ENCODE data around the gene SLC22A17.

DNA sequence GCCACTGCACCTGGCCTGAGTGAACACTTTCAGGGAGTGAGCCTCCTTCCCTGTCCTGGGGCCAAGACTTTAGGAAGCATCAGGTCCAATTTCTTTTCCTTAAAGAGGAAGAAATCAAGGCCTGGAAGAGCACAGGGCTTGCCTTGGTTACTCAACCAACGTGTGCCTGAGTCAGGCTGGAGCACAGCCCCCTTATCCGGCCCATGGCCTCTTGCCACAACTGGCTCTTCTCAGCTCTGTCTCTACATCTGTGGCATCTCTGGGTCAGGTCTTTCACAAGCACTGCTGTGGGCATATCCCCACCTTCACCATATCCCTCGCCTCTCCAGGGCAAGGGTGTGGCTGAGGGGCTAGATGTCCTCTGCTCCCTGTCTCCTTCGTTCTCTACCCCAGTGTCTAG lies 48.6 kb upstream of the SLC22A17 start:
- TF ChIP-seq, protein P1, sequence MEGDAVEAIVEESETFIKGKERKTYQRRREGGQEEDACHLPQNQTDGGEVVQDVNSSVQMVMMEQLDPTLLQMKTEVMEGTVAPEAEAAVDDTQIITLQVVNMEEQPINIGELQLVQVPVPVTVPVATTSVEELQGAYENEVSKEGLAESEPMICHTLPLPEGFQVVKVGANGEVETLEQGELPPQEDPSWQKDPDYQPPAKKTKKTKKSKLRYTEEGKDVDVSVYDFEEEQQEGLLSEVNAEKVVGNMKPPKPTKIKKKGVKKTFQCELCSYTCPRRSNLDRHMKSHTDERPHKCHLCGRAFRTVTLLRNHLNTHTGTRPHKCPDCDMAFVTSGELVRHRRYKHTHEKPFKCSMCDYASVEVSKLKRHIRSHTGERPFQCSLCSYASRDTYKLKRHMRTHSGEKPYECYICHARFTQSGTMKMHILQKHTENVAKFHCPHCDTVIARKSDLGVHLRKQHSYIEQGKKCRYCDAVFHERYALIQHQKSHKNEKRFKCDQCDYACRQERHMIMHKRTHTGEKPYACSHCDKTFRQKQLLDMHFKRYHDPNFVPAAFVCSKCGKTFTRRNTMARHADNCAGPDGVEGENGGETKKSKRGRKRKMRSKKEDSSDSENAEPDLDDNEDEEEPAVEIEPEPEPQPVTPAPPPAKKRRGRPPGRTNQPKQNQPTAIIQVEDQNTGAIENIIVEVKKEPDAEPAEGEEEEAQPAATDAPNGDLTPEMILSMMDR (IDR thresholded peaks at IDR 0.05), result no peak
- no peak for TF ChIP-seq POLR2A (IDR thresholded peaks at IDR 0.05)
- TF ChIP-seq POLR2AphosphoS5 (IDR thresholded peaks at IDR 0.05), result no peak
- TF ChIP-seq EP300 (IDR thresholded peaks at IDR 0.05), result no peak

All from gastroesophageal sphincter (tissue), 3 donors.